HG03439 (cell line): ENCODE measurements around the gene APC.

Experiments
- ATAC-seq: cut with Tn5 transposase; IDR thresholded peaks from one replicate; pipeline ENCODE4 v1.9.1; 2021; ENCODE audit warnings: mild to moderate bottlenecking, moderate library complexity; ENCODE audit not compliant: unreplicated experiment

Gene APC

DNA sequence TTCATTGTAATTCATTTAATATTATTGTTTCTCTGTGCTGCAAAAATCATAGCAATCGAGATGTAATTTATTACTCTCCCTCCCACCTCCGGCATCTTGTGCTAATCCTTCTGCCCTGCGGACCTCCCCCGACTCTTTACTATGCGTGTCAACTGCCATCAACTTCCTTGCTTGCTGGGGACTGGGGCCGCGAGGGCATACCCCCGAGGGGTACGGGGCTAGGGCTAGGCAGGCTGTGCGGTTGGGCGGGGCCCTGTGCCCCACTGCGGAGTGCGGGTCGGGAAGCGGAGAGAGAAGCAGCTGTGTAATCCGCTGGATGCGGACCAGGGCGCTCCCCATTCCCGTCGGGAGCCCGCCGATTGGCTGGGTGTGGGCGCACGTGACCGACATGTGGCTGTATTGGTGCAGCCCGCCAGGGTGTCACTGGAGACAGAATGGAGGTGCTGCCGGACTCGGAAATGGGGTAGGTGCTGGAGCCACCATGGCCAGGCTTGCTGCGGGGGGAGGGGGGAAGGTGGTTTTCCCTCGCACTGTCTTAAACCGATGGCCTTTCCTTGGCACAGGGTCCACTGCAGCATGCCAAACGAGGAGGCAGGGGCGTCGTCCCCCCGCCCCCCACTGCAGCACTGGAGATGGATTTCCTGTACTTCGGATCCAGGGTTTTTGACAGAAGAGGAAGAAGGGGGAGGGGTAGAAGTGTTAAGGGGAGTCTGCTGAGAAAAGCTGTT lies at the start of gene APC:
Gene APC, plus strand, starts transcription at position 423 of the 728 bp plus-strand sequence. CDS start 17,006 bp downstream, outside the sequence.
- peak; percentile 99 for ATAC-seq

GRCh38 chr5:112689155-112689909 lies 48.4 kb upstream of the APC start:
- ATAC-seq = no peak

DNA sequence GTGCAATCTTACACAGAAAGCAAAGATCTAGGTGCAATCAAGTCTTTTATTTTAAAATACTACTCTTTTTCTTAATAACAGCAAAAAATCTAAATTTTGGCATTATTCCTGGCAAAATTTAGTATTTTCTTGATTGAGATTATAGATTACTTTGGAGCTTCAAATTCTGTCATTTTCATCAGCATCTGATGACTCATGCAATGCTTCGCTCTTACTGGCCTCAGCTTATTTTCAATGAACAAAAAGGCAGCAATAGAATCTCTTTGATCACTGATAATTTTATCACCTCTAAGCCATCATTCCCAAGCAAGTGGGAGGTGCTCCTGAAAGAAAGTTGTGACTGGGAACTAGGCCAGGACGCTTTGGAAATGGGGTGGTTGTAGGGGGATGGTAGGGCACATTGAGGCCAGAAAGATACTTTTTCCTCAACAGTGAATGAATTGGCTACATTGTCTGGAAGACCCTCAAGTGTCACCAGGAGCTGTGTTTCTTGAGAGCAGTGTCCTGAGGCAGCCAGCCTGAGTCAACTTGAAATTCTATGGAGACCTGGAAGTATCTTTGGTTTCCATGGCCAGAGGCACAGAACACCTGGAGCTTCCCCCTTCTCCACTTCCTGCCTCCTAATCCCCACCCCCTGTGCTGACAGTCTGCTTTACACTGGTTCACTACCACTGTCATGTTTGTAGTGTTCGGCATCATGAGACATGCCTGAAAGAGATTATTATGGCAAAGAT lies 46.9 kb upstream of the APC start:
- no peak for ATAC-seq

- ATAC-seq = no peak
Measured at GRCh38 chr5:112691339-112691680, 46.4 kb upstream of the APC start.

GRCh38 chr5:112691758-112692157 lies 45.9 kb upstream of the APC start:
- ATAC-seq = no peak

- no peak for ATAC-seq
Measured at GRCh38 chr5:112692472-112692871, 45.2 kb upstream of the APC start.

DNA sequence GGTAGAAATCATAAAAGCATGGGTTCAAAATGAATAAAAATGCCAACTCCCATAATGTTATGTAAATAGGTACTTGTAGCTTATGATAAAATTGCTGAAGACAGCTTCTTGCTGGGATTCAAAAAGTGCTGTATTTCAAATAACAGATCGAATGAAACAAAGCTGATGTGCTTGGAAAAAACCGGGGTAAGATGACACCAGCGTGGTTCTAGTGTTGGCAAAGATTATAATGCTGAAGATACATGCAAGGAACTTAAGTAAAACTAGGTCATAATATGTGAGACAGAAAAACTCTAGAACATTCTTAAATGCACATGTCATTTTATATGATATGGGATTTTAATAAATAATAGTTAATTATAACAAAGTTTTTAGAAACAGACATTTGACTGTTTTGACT lies 44.4 kb upstream of the APC start:
- no peak for ATAC-seq

DNA sequence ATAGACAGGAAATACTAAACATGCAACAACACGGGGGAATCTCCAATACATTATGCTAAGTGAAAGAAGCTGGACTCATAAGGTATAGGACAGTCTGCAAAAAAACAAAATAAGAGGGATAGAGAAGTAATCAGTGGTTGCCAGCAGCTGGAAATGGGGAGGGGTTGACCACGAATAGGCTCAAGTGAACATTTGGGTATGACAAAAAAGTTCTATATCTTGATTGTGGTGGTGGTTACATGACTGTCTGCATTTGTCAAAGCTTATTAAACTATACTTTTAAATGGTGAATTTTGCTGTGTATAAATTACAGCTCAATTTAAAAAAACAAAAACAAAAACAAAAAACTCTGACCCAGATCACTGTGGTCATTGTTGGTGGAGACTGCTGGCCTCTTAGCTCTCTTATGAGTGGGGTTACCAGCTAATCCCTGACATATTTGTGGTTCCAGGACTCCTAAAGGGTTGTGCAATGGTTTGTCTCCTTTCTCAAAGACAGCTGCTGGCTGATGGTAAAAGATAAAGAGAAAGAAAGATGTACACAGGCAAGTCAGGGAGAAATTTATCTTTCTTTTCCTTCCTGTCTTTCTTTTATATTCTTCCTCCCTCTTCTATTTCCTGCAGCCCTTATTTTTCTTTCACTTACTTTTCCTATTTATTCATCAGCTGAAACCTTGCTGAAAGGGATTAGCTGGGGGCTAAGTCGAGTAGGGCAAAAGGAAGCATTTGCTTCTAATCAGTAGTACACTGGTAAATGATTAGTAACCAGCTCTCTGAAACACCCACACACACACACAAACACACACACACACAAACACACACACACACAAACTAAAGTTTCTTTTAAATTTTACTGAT lies 42.6 kb upstream of the APC start:
- ATAC-seq = no peak

- no peak for ATAC-seq
Measured at GRCh38 chr5:112696786-112697185, 40.9 kb upstream of the APC start.

DNA sequence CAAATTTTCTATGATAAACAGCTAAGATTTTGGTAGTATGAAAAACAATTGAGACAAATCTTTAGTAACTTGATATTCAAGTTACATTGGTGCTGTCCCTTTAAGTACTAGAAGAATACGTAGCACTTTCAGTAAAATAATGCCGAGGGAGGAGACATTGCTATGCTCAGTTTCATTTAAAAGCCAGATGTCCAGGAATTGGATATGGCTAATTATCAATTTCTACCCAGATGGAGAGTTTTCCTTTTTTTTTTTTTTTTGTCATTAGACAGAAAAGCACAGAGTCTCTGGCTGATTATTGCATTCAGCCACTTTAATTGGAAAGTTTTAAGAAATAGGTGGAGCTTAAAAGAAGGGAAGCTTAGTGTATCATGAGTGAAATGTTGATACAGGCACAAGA lies 40.4 kb upstream of the APC start:
- no peak for ATAC-seq

DNA sequence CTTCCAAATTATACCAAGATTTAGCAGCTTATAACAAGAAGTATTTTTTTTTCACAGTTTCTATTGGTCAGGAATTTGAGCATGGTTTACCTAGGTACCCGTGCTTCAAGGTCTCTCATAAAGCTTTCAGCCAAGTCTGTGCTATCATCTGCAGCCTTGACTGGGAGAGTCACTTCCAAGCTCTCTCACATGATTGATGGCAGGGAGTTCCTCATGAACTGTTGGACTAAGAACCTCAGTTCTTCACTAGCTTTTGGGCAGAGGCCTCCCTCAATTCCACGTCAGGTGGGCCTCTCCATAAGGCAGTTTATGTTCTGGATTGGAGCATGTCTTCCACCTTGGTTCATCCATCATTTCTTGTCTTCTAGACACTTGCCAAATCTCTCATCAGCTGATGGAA lies 39.9 kb upstream of the APC start:
- ATAC-seq = no peak

GRCh38 chr5:112703866-112704820 lies 33.5 kb upstream of the APC start:
- ATAC-seq = no peak

DNA sequence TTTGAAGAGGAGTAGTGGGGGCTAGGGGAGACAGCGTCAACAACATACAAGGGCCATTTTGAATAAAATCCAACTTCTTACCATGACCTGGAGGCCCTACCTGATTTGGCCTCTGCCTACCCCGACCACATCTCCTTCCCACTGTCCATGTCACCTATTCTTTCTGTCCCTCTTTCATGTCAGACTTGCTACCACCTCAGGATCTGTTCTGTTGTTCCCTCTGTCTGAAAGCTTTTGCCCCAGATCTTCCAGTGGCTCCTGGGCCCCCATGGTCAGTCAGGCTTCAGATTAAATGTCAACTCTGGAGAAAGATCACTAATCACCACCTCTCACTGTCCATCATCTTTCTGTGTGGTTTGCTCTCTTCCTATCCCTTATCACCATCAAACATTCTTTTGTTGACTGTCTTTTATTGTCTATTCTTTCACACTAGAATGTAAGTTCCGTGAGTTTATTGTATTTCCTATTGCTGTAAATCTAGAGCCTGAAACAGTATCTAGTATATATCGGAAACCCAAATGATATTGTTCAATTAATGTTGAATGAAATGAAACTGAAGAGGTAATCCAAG lies 31.2 kb upstream of the APC start:
- no peak for ATAC-seq

GRCh38 chr5:112707187-112708102 lies 30.2 kb upstream of the APC start:
- ATAC-seq = peak; percentile 98

DNA sequence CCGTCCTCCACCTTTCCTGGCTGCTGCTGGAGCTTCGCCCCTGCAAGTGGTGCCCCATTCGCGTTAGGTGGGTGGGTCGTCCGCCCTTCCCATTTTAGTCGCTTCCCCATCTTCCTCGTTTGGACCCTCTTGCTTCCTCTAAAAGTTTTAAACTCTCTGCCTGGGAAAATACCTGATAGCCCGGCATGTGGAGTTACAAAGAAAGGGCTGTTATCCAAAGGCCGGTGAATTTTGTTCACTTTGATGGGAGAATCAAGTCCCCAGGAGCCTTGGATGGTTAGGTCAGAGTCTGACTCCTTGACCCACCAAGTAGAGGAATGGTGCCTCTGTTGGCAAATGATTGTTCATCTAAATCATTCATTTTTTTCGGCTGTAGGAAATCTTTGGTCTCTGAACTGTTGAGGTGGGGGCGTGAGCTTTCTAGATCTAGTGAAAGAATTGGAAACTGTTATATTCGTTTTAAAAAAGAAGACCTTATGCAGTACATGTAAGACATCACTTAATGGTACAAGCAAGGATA lies 29.5 kb upstream of the APC start:
- ATAC-seq = no peak

GRCh38 chr5:112709416-112709815 lies 28.3 kb upstream of the APC start:
- ATAC-seq = no peak

GRCh38 chr5:112710896-112711295 lies 26.8 kb upstream of the APC start:
- ATAC-seq = no peak

DNA sequence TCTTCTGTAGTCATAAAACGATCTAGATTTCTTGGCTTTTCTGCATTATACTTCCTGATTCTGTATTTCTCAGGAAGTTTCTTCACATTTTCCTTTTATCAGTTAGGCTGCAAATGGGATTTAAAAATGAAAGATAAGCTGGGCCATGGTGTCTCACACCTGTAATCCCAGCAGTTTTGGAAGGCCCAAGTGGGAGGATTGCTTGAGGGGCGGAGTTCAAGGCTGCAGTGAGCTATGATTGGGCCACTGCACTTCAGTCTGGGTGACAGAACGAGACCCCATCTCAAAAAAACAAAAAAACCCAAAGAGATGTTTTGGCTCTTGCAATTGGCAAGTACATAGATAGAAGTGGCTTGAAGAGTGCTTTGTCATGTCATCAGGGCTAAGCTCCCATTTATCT lies 26.2 kb upstream of the APC start:
- ATAC-seq = no peak
